MCF 10A (cell line): ENCODE data around the gene FRY. TPM values are rescaled to one million over a fixed set of nuclear protein-coding genes. Genes with fewer than 3 reads are reported as not detected.
A peak's percentile ranks its signal among the peaks of the same experiment; 100 is the strongest.

ENCODE experiments used
- BruUV-seq: library from RNA; stranded (reverse); fragments of 400-500 nt; replicated peaks from 2 replicates; lab custom pipeline; 2021; lab: Mats Ljungman, UMichigan
- CTCF ChIA-PET: fragments of 300-600 bp; sonication (Branson Sonifier 250); formaldehyde crosslinking; extraction: SDS; loops from one replicate; lab custom pipeline; 2021; ENCODE audit warnings: antibody characterized with exemption, inconsistent platforms; lab: Yijun Ruan, JAX
- POLR2A ChIA-PET: fragments of 300-600, 350-650 bp; sonication (Branson Sonifier 250); formaldehyde crosslinking; extraction: SDS; loops from one replicate; lab custom pipeline; 2020; ENCODE audit warnings: antibody characterized with exemption, inconsistent platforms; lab: Yijun Ruan, JAX
- DNase-seq: peaks from one replicate; pipeline ENCODE4 v3.0.0-alpha.2; 2018; ENCODE audit not compliant: unreplicated experiment
- H3K27ac Mint-ChIP-seq: one replicate; pipeline ENCODE4 v1.8.0; 2022; ENCODE audit warnings: mild to moderate bottlenecking, low read depth, mixed read lengths; ENCODE audit not compliant: unreplicated experiment
- H3K27me3 Mint-ChIP-seq: one replicate; pipeline ENCODE4 v1.8.0; 2022; ENCODE audit warnings: mixed read lengths; ENCODE audit not compliant: insufficient read depth, unreplicated experiment
- H3K36me3 Mint-ChIP-seq: one replicate; pipeline ENCODE4 v1.8.0; 2022; ENCODE audit warnings: mild to moderate bottlenecking, moderate library complexity, mixed read lengths; ENCODE audit not compliant: insufficient read depth, unreplicated experiment
- H3K4me1 Mint-ChIP-seq: one replicate; pipeline ENCODE4 v1.8.0; 2022; ENCODE audit warnings: mixed read lengths; ENCODE audit not compliant: insufficient read depth, unreplicated experiment
- H3K4me3 Mint-ChIP-seq: one replicate; pipeline ENCODE4 v1.8.0; 2022; ENCODE audit warnings: mild to moderate bottlenecking, moderate library complexity, mixed read lengths; ENCODE audit not compliant: unreplicated experiment
- H3K9me3 Mint-ChIP-seq: one replicate; pipeline ENCODE4 v1.8.0; 2022; ENCODE audit warnings: mixed read lengths; ENCODE audit not compliant: unreplicated experiment
- intact Hi-C: fragments of 100-400 bp; cut with micrococcal nuclease; formaldehyde crosslinking; loops from 2 replicates; pipeline ENCODE4 v1.14.1; 2022
- total RNA-seq: library from RNA; stranded (reverse); gene quantifications from 2 replicates; pipeline ENCODE4 v1.2.3, GENCODE V29; 2022
- TF ChIP-seq, protein P1 (sequence below): fragments of 200-600 bp; IDR thresholded peaks from one replicate; pipeline ENCODE4 v1.8.0; 2022; ENCODE audit warnings: antibody characterized with exemption, mild to moderate bottlenecking; ENCODE audit not compliant: unreplicated experiment

The FRY gene
- total RNA-seq, 1 experiment from 2014 or later = 8.9 TPM

- TF ChIP-seq, protein P1, sequence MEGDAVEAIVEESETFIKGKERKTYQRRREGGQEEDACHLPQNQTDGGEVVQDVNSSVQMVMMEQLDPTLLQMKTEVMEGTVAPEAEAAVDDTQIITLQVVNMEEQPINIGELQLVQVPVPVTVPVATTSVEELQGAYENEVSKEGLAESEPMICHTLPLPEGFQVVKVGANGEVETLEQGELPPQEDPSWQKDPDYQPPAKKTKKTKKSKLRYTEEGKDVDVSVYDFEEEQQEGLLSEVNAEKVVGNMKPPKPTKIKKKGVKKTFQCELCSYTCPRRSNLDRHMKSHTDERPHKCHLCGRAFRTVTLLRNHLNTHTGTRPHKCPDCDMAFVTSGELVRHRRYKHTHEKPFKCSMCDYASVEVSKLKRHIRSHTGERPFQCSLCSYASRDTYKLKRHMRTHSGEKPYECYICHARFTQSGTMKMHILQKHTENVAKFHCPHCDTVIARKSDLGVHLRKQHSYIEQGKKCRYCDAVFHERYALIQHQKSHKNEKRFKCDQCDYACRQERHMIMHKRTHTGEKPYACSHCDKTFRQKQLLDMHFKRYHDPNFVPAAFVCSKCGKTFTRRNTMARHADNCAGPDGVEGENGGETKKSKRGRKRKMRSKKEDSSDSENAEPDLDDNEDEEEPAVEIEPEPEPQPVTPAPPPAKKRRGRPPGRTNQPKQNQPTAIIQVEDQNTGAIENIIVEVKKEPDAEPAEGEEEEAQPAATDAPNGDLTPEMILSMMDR = no peak
- POLR2A ChIA-PET = interaction anchor here (1.0 kb wide), 1 partner anchor 13 kb away, joined by 3 read pairs; no protein-coding TSS in a partner anchor
- no peaks in the 10 kb centered on the region for H3K27me3 Mint-ChIP-seq
- no peak for DNase-seq
- H3K36me3 Mint-ChIP-seq = no peaks in the 10 kb centered on the region
- H3K4me1 Mint-ChIP-seq = peaks cover 6% of the 10 kb centered on the region
- no peak overlapping the region for H3K27ac Mint-ChIP-seq
- H3K4me3 Mint-ChIP-seq = no peak overlapping the region
- intact Hi-C loops = no loop called here
- CTCF ChIA-PET = interaction anchor here (0.6 to 0.8 kb wide), 2 partner anchors 20 to 1066 kb away, joined by 3 read pairs; no protein-coding TSS in a partner anchor
- H3K9me3 Mint-ChIP-seq = no peaks in the 10 kb centered on the region
- no TSS peak for BruUV-seq
These were observed 14.0 kb downstream of the FRY start for GRCh38 chr13:32045537-32045936.

- BruUV-seq = no TSS peak
- ChIA-PET CTCF (interaction anchor here (0.6 to 0.8 kb wide), 4 partner anchors 15 to 1066 kb away, joined by 3 to 5 read pairs (median 3); no protein-coding TSS in a partner anchor), POLR2A (interaction anchor here (1.0 kb wide), 1 partner anchor 13 kb away, joined by 3 read pairs; no protein-coding TSS in a partner anchor)
- peak; percentile 14 for DNase-seq
- Mint-ChIP-seq H3K27me3 (no peaks in the 10 kb centered on the region), H3K27ac (no peak overlapping the region), H3K9me3 (no peaks in the 10 kb centered on the region), H3K4me1 (peaks cover 6% of the 10 kb centered on the region), H3K4me3 (no peak overlapping the region), H3K36me3 (no peaks in the 10 kb centered on the region)
- TF ChIP-seq, protein P1 = no peak
- intact Hi-C loops = no loop called here
These were observed 14.6 kb downstream of the FRY start for GRCh38 chr13:32045982-32046785.

GRCh38 chr13:32047088-32047487, 15.5 kb downstream of the FRY start:
- no peak for DNase-seq
- intact Hi-C loops = no loop called here
- Mint-ChIP-seq H3K4me1 (peaks cover 6% of the 10 kb centered on the region), H3K36me3 (no peaks in the 10 kb centered on the region), H3K27ac (no peak overlapping the region), H3K4me3 (no peak overlapping the region), H3K9me3 (no peaks in the 10 kb centered on the region), H3K27me3 (no peaks in the 10 kb centered on the region)
- no TSS peak for BruUV-seq
- TF ChIP-seq, protein P1 = no peak
- POLR2A ChIA-PET = no interaction called here
- CTCF ChIA-PET = interaction anchor here (0.6 to 1.4 kb wide), 2 partner anchors 13 to 168 kb away, joined by 3 to 5 read pairs; no protein-coding TSS in a partner anchor

- H3K27ac Mint-ChIP-seq = no peak overlapping the region
- ChIA-PET POLR2A (interaction anchor here (1.1 kb wide), 1 partner anchor 78 kb away, joined by 3 read pairs; no protein-coding TSS in a partner anchor), CTCF (interaction anchor here (0.8 to 1.4 kb wide), 2 partner anchors 13 to 134 kb away, joined by 3 read pairs; no protein-coding TSS in a partner anchor)
- no TSS peak for BruUV-seq
- DNase-seq = no peak
- H3K9me3 Mint-ChIP-seq = no peaks in the 10 kb centered on the region
- TF ChIP-seq, protein P1 = no peak
- intact Hi-C loops = no loop called here
- no peaks in the 10 kb centered on the region for H3K27me3 Mint-ChIP-seq
- no peak overlapping the region for H3K4me3 Mint-ChIP-seq
- no peaks in the 10 kb centered on the region for H3K36me3 Mint-ChIP-seq
- H3K4me1 Mint-ChIP-seq = peaks cover 6% of the 10 kb centered on the region
These were observed 16.2 kb downstream of the FRY start for GRCh38 chr13:32047793-32048192.
